Measurements from ENCODE around the gene PASK.
A peak's percentile ranks its signal among the peaks of the same experiment; 100 is the strongest.

PASK gene

DNA sequence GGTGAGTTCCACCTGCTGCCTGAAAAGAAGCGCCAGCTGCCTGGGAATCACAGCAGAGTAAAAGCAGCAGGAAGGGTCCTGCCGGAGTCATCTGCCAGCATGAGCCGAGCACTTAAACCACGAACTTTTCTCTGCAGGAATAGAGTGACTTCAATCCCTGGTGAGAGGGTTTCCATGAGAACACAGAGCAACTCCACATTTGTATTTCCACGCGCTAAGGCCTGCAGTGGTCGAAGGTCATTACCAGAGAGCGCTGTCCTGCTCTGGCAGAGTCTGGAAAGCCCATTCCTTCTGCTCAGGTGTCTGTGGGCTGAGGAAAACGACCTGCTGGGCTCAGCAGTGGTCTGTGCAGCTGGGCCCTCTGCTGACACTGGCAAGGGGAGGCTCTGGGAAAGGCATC is 6.7 kb downstream of the PASK start:
- no peak for DNase-seq

DNA sequence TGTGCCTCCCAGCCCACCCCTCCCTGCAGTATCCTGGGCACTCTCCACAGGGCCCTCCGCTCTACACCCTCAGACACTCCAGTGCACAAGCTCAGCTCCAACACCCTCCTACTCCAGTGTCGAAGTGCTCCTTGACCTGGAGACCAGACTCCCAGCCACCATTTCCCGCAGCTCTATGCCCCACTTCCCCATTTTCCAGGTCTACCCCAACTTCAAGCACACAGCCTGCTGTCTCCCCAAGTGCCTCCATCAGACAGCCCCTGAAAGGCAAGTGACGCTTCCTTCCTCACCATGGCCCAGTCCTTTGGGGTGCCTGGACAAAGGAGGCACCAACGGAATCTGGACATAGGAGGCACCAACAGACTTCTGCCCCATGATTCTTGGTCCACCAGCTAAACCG is 7.2 kb downstream of the PASK start:
- DNase-seq, result no peak

DNA sequence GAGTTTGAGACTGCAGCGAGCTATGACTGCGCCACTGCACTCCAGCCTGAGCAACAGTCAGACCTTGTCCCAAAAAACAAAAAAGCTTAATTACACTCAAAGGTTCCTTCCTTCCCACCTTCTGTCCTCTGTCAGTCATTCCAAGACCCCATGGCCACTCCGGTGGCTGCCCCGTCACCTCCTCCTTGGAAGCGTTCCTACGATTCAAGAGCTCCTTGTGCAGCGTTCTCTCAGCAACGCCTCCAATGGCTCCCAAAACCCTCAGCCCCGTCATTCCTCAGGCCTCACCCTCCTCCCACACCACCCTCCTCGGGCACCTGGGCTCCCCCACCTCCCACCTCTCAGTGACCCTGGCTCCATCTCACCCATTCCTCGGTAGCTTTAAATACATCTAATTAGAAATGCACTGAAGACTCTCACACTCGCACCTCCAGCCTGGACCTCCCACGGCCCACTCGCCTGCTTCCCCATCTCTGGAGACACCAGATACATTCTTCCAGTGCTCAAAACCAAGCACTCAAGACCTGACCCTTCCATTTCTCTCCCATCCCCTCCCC is 8.0 kb downstream of the PASK start:
- DNase-seq, result no peak

DNA sequence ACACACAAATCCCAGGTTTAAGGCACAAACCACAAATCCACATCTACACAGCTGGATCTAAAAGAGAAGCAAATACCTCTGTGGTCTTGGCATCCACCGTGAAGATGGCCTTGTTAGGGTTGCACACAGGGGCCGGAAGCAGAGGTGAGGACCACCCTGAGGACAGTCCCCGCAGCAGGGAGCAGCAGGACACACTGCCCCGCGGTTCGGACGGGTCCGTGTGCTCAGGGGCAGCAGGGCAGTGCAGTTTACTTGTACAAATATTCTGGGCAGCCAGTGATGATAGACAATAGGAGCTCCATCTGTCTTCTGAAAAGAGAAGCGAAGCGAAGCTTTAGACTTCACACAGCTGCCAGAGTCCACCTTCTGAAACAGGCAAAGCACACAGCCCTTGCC is 8.8 kb downstream of the PASK start:
- DNase-seq, result no peak

DNA sequence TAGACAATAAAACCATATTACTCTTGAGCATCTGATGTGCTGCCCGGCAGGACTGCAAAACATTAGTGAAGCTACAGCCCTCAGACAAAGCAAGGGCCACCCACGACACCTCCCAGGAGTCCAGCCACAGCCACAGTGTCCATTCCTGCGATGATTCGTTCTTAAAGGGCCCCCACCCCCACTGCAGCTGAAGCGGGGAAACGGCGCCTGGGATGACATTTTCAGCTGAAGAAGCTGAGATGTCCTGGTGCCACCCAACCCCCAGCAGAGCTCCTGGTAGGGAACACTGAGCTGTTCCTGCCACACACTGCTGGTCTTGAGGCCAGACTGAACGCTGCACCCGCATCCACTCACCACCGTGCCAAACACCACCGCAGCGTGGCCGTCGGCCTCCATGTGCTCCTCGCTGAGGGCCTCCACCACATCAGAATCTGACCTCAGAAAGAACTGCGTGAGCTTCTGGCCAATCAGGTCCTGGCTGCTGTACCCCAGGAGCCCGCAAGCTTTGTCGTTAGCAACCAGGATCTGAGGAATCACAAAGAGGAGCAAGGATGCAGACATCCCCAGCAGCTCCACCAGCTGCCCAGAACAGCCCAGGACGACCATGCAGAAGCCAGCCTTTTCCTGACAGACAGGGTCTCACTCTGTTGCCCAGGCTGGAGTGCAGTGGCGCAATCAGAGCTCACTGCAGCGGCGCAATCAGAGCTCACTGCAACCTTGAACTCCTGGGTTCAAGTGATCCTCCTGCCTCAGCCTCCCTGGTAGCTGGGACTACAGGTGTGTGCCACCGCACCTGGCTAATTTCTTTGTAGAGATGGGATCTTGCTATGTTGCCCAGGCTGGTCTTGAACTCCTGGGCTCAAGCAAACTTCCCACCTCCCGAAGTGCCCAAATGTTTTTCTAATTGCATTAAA is 9.5 kb downstream of the PASK start:
- DNase-seq, result no peak

DNA sequence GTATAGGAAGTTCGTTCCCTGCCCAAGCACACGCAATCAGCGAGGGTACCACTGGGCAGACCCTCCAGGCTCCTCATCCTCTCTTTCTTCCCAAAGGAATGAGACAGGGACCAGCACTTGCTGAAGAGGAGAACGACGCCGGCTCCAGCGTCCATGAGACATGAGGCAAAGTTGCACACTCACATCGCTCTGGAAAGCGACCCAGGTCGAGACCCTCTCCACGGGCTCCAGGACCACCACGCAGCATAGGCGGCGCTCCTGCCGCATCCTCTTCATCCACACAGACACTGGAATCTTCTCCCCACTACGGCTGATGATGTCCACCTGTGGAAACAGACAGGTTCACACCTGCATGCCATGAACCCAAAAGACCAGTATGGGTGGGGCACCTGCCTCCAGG is 10.8 kb downstream of the PASK start:
- no peak for DNase-seq

DNA sequence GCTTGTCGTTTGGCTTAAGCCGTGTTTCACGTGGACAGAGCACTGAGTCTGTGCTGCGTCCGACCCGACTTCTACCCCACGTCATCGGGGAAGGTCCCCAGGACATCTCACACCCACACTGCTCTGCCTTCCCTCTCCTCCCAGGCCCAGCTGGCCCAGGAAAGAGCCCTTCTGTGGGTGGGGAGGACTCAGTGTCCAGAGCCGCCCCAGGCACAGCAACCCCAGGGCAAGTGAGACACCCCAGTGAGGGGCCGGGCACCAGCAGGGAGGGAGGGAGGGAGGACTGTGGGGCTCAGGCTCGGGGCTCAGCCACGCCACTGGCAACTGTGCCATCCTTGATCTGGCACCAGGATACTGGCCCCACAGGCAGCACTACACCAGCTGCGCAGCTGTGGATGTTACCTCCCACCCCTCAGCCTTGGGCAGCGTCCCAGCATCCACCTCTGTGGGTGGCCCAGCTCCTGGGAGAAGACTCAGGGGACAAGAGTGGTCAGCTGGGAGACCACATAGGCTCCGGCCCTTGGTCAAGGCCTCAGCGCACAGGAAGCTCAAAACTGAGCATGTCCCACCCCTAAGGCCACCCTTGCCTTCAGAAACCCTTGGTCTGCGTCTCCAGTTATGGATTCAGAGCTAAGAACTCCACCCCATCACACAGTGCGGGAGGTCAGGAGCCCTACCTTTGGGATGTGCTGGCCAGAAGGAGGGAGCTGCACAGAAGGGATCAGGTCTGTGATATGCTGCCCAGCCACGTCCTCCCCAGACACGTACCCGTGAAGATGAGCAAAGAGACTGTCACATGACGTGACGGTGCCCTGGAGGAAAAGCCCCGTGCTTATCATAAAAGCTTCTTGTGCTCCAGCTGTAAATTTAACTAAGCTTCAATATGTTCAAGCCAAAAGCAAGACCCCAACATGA is 11.7 kb downstream of the PASK start:
- no peak for DNase-seq

DNA sequence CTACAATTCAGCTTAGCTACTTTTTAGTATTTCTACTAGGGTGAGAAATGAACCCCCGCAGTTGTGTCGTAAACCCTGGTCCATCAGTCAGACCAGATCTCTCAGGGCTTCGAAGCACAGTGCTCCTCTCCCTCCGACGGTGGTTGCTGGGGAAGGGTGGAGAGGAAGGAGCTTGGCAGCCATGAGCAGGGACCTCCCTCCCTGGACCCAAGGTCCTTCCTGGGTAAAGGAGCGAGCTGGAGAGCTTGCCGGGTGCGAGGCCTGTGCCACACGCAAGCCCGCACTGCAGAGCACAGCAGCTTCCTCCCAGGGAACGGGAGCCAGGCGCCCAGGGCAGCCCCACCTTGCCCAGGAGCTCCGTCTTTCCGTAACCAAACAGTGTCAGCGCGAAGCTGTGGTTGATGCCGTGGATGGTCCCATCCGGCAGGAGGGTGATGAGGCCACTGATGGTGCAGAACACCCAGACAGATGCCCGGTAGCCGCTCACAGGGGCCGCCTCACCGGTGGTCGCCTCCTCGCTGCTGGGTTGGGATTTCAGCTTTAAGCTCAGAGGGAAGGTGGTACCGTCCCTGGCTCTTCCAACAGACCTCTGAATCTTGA is 12.5 kb downstream of the PASK start:
- no peak for DNase-seq

DNA sequence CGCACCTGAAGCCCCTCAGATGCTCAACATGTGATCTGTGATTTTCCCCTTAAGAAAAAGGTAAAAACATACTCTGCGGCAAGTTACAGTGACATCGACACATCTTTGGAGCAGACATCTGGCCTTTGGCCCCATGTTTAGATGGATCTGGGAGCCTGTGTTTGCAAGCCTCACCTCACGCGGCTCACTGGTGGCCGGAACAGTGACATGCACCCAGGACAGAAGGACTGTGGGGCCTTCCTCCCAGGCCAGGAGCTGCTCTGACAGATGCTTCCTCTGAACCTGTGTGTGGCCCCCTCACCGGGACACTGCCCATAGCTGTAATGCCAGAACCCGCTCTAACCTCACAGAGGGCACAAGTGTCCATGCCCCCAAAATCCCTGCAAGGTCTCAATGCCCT is 13.1 kb downstream of the PASK start:
- DNase-seq, result no peak

DNA sequence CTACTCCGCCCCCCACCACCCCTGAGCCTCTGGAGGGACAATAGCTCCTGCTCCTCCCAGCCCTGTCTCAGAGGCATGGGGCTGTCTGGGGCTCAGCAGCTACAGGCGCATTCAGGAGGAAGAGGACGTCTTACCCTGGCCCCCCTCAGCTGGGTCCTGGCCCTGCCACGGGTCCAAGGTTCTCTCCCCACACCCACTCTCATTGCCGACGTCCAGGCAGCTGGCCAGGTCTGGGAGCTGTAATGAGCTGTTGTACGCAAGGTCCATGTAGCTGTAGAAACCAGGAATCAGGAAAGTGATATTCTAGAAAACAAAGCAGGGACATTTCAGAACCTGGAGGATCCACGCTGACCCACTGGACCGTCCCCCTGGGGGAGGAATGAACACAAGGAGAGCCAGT is 13.5 kb downstream of the PASK start:
- DNase-seq, result no peak

DNA sequence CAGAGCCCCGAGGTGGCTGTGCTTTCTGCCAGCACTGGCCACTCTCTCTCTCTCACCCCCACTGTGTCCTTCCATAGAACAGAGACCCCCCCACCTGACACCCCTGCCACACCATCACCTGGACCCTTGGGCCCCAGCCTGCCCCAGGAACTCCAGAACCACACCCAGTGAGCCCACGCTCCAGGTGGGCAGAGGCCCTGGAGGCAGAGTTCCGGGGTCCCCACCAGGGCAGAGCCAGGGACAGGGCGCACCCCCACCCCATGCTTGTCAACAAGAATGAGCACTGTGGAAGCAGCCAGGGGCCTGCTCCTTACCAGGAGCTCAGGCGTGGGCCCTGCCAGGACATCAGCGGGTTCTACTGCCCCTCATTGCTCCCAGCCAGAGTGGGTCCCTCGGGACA is 14.6 kb downstream of the PASK start:
- DNase-seq, result no peak

DNA sequence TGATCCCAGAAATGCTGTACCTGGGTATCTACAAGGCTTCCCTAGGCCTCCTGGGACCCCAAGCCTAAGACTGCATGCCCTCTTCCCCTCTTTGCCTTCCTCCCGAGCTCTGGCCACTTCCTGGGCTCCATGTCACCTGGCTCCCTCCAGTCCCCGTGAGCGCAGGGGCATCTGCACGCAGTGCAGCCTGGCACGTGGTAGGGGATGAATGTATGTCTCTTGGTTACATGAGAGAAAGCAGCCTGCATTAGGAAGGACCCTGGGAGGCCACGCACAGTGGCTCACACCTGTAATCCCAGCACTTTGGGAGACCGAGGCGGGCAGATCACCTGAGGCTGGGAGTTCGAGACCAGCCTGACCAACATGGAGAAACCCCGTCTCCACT is 15.8 kb downstream of the PASK start:
- no peak for DNase-seq

DNA sequence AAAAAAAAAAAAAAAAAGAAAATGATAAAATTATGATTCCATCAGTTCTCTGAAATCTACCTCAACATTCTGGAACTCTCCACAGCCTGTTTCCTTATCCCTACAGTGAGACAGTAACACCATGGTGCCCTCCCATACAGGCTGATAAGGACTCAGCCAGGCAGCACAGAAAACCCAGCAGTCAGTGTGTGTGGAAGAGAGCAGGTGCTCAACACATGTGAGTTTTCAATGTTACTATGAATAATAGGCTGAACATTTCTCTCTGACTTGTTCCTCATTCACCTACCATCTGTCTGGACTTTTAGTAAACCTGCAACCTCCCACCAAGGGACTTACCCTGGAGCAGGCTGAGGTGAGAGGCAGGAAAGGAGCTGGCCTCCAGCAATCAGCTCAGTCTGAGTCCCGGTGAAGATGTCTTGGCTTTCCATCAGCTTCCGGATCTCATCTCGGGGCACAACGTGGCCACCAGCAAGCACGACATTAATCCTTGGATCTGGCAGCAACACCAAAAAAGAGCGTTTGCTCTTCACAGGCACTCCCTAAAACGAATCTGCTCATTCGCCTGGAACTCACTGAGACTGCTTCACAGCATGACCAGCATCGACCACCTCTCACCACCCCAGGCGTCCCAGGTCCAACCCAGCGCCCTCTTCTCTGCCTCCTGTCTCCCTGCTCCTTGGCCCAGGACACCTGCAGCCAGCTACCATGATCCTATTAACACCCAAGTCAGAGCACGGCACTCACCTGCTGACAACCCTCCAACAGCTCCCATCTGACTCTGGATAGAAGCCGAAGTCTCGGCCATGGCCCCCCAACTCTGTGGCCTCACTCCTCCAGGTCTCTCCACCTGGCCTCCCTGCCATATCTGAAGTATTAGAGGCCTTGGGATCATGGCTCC is 16.5 kb downstream of the PASK start:
- no peak for DNase-seq

DNA sequence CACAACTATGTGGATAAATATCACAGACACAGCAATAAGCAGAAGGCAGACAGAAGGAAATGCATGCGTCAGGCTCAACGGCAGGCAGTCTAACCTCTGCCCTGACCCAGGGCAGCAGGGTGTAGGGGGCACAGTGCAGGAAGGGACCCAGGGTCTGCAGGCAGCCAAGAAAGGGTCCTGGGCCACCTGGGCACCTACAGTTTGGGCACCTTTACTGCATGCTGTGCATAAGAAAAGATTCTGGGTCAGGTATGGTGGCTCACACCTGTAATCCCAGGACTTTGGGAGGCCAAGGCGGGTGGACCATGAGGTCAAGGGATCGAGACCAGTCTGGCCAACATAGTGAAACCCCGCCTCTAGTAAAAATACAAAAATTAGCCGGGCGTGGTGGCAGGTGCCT is 17.7 kb downstream of the PASK start:
- no peak for DNase-seq

DNA sequence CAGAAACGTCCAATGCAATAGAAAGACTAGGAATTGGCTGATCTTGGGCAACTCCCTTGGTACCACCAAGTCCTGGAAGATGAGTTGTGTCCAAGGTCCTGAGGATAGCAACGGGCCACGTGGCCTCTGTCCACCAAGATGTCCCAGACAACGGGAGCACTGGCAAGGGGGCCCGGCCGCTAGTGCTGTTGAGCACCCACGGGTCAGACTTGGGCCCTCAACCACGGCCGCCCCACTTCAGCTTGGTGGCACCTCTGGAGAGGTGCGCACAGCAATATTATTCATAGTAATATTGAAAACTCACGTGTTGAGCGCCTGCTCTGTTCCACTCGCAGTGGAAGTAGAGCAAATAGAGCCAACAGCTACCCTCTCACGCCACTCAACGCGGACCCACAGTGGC is 19.0 kb downstream of the PASK start:
- no peak for DNase-seq

DNA sequence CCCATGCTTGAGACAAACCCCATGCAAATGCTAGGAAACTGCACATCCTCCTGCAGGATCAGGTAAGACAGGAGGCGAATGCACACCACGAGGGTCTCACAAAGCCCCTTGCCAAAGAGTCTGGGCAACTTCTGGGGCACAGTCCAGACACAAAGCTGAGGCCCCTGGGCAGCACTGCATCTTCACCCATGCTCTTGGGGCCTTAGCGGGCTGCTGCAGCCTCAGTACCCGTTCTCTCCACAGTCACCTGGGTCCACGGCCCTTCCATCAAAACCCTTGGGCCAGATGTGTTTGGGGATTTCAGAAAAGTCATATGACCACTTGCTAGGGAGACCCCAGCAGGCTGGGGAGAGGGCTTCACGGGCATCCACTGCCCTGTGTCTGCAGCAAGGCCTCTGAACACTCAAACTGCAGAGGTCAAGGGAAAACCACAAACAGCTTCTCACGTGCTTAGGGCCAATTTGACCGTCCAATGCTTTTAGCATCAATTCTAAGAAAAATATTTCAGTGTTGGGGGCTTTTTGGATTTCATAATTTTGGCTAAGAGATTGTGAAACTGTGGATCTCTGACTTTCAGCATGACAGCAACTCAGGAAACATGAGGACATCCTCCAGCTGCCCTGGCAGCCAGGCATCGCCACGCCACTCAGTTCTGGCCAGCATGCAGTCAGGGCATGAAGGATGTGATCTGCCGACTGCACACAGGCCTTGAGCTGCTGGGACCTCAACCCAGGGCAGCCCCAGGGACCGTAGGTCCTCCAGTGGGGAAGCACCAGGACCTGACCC is 20.0 kb downstream of the PASK start:
- DNase-seq, result no peak

DNA sequence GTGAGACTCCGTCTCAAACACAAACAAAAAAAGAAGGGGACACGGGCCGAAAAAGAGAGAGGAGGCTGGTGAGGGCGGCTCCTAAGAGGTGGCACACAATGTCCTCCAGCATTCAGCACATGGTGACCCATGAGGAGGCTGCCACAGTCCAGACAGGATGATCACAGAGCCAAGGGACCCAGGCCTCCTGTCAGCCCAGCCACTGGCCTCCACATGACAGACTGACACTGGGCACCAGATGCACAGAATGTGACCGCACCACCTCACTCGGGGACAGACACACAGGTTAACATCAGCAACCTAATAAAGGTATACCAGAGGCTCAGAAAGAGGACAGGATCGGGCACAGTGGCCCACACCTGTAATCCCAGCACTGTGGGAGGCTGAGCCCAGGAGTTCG is 21.0 kb downstream of the PASK start:
- no peak for DNase-seq

DNA sequence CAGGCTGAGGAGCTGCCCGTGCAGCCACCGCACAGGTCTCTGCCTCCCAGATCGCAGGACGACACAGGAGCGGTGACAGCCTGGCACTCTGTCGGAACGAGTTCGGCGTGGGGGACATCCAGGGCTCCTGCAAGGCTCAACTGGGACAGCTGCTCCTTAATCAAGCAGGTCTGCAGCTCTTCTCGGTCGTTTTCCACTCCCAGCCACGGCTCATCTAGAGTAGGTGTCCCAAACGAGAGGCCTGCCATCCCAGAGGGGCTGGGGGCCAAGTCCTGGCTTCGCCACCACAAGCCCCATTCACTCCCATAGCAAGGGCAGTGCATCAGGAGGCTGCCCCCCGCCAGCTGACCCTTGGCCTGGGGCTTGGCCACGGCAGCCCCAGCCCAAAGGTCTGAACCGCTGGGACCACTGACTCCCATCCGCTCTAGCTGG is 22.5 kb downstream of the PASK start:
- DNase-seq, result no peak

DNA sequence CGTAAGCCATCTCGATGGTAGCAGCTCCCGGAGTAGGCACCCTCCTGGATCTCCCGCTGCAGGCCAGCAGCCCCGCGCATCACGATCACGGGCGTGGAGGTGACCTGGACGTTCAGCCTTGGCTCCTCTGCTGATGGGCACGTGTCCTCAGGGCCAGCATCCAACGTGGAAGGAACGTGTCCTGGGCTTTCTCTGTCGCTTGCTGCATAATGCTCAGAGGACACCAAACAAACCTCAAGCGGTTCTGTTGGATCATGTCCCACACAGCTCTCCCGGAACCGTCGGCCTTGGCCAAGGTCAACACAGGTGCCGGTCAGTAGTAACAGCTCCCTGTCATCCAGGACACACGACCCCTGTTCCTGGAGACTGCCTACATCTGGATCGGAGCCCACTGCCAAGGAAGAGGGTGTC is 23.1 kb downstream of the PASK start:
- DNase-seq, result no peak

DNA sequence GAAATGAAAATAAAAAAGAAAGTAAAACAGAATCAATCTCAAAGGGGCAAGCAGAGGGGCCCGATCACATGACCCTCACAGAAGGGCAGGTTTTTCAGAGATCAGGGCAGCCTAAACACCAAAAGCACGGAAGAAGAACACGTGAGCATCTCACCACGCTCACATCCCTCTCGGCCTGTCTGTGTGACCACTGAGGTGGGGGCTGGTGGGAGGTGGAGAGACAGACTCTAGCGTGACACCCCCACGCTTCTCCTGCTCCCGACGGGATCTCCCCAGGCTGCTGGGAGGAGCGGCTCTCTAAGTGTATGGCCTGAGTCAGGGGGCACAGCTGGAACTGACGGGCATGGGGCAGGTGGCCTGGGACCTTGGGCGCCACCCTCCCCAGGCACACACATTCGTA is 23.6 kb downstream of the PASK start:
- no peak for DNase-seq

DNA sequence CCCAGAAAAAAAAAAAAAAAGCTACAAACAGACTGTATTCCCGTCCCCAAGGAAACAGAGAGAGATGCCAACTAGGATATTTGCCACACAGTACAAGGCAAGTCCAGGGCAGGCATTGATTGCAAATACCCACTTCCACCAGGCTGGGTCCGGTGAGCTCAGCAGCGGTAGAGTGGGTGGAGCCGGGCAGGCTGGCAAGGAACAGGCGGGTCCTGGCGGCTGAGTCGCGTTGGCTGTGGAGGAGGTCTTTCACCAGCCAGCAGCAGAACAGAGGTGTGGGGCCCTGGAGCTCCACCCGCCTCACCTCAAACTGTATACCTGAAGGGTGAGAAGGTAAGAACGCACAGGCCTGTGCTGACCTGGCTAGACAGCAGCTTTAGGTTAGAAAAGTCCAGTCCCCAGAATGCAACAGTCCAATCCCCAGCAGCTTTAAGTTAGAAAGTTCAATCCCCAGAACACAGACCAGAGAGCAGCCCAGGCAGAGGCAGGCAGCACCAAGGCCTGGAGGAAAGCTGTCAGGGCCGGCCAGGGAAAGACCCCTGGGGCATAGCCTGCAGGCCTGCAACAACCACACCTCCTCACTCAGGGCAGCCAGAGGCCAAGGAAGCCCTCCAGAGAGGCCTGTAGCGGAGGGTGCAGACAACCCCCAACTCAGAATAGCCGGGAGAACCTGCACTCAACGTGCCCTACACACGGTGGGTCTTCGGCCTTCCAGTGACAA is 25.3 kb downstream of the PASK start:
- DNase-seq, result peak in 1 of 2 donors; percentile 67

Data from CD4-positive, alpha-beta T cell treated with Interferon alpha-2 for 1 hour (primary cell).